CD4-positive, alpha-beta T cell treated with Interleukin-6 for 4 hours (primary cell): ENCODE measurements around the gene LIPH.
"Not testable (repeated sequence)": the region's sequence is repeated elsewhere in the genome, so short reads cannot be mapped to it uniquely, and the experiment has no call there.

ENCODE experiments used
- DNase-seq: peaks from one replicate; pipeline ENCODE4 v3.0.0-alpha.2; 2020; ENCODE audit warnings: mixed read lengths

Gene LIPH

GRCh38 chr3:185552358-185552877, at the start of gene LIPH:
Gene LIPH (minus strand): TSS chr3:185552588. CDS start chr3:185552471, 117 bp downstream.
- DNase-seq = no peak

- DNase-seq = no peak
Measured at GRCh38 chr3:185595526-185595925, 43.1 kb upstream of the LIPH start.

- DNase-seq = no peak
Measured at GRCh38 chr3:185594073-185594472, 41.7 kb upstream of the LIPH start.

DNA sequence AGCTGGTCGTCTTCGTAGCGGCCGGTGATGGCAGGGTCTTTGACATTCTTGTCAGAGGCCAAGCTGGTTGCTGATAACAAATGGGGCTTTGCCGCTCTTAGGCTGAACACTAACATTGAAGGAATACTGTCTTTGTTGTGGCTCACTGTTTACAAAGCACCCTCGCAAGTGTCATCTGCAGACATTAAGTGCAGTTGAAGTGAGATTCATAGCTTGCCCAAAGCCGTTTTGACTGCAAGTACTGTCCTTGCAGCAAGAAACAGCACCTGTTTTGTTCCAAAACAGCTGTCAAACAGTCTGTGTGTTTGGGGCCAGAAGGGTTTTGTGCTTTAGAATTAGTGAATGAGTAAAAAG, 34.3 kb upstream of the LIPH start:
- no peak for DNase-seq

GRCh38 chr3:185585859-185586685, 33.7 kb upstream of the LIPH start, which contains the start of gene SENP2:
Gene SENP2 (plus strand): TSS chr3:185586295. CDS start chr3:185586414, 119 bp downstream.
- peak; percentile 99 for DNase-seq

DNA sequence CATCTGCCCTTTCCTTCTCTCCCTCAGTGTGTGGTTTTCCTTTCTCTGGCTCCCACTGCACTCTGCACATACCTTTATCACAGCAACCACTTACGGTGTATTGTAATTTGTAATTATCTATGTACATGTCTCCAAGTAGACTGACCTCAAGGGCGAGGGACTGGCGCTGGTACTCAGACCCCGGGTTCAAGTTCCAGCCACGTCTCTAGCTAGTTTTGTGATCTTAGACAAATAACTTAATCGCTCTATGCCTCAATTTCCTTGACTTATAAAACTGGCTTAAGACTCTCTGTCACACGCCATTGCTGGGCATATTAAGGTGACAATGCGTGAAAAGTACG, 33.1 kb upstream of the LIPH start:
- DNase-seq = peak; percentile 3

GRCh38 chr3:185584686-185585085, 32.3 kb upstream of the LIPH start:
- DNase-seq = no peak

GRCh38 chr3:185583925-185584324, 31.5 kb upstream of the LIPH start:
- DNase-seq = no peak

DNA sequence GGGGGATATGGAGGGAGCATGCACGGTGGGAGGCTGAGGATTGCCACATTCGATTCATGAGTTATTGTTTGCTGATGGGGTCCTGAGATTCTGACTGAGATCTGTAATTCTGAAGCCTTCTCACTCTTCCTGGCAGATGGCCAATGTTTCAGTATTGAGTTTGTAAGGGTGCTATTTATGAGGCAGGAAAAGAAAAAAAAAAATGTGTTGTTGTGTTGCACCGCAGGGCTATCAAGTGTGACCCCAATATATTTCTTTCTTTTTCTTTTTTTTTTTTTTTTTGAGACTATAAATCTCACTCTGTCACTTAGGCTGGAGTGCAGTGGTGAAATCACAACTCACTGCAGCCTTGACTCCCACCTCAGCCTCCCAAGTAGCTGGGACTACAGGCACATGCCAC, 30.5 kb upstream of the LIPH start:
- no peak for DNase-seq

DNA sequence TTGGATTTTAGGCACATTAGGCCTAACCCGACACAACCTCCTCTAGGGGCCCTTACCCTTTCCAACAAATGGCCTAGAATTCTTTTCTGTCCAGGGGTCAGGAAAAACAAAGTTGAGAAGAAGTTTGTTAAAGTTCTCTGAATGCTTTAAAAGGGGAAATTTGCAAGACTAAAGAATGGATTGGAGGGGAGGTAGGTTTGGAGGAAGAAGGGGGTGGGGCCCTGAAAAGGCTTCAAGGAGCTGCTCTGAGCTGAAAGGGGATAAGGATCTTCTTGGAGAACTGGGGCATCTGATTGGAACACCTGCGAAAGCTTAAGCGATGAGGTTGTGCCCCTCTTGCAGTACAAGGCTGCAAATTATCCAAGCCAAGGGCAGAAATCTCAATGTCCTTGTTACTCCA, 29.8 kb upstream of the LIPH start:
- DNase-seq = no peak

GRCh38 chr3:185575108-185575869, 22.9 kb upstream of the LIPH start:
- peak; percentile 33 for DNase-seq

DNA sequence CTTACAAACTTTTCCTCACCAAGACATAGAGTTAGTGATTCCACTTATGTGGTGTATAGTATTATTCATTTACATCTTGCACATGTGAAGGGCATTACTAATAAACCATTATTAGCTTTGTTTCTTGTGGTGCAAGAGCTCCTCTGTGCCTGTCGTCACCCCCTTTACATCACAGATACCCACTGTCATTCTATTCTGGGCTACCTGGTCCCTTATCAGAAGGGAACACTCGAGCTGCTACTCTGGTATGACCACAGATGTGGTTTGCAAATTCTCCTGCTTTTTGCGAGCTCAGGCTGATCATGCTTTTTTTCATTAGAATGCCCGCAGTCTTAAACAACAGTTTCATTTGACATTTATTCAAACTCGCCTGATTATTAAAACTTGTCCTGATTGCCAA, 19.8 kb upstream of the LIPH start:
- no peak for DNase-seq

GRCh38 chr3:185561958-185562357, 9.6 kb upstream of the LIPH start:
- DNase-seq = peak; percentile 7

GRCh38 chr3:185561374-185561943, 9.1 kb upstream of the LIPH start:
- peak; percentile 20 for DNase-seq

- no peak for DNase-seq
Measured at GRCh38 chr3:185560676-185561075, 8.3 kb upstream of the LIPH start.

DNA sequence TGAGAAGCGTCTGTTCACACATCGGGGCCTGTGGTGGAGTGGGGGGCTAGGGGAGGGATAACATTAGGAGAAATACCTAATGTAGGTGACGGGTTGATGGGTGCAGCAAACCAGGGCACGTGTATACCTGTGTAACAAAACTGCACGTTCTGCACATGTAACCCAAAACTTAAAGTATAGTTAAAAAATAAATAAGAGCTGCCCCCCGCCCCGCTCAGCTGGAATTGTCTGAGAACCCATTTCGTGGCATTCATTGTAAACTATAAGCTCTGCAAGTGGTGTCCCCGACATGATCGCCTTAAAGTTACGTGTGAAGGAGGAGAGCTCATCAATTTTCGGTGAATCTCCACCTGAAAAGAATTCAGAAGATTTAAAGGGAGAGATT, 7.3 kb upstream of the LIPH start:
- DNase-seq = no peak

- DNase-seq = no peak
Measured at GRCh38 chr3:185558395-185558794, 6.0 kb upstream of the LIPH start.

DNA sequence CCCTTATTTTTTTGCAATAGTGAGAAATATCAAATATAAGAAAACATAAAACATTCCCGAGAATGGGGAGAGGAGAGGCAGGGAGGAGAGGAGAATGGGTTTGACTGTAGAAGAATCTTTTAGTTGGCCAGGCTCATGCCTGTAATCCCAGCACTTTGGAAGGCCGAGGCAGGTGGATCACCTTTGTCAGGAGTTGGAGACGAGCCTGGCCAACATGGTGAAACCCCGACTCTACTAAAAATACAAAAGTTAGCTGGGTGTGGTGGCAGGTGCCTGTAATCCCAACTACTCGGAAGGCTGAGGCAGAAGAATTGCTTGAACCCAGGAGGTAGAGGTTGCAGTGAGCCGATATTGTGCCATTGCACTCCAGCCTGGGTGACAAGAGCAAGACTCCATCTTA, 4.3 kb upstream of the LIPH start:
- not testable (repeated sequence) for DNase-seq

- DNase-seq = no peak
Measured at GRCh38 chr3:185555860-185556347, 3.5 kb upstream of the LIPH start.

- DNase-seq = no peak
Measured at GRCh38 chr3:185555101-185555501, 2.7 kb upstream of the LIPH start.

DNA sequence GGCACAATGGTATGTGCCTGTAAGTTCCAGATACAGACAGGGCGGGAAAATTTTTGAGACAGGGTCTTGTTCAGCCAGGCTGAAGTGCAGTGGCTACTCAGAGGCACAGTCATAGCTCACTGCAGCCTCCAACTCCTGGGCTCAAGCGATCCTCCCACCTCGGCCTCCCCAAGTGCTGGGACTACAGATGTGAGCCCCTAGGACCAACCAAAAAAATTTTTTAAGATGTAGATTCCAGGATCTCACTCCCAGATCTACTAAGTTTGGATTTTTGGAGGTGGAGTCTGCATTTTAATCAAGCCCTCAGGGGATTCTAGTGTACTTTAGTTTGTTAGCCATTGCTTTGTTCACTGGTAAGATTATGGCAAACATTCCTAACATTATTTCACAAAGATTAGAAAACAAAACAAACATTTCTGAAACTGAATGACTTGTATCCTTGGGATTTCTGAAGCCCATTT, 2.7 kb downstream of the LIPH start:
- no peak for DNase-seq

- DNase-seq = no peak
Measured at GRCh38 chr3:185549122-185549521, 3.3 kb downstream of the LIPH start.

DNA sequence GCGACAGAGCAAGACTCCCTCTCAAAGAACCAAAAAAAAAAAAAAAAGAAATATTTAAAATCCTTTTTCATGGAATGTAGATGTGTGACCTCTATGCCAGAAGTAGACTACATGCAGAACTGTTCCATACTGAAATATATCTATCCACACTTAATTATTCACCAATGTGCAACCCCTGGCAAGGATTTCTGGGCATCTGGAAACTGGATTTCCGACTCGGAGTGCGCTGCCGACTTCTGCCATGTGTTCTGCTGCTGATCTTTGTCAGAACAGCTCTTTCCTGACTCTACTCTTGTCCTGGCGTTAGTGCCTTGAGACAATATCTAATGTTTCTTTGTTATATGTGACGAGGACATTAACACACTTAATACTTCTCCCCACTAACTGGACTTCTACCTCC, 11.7 kb downstream of the LIPH start:
- no peak for DNase-seq
